Pancreas (tissue), 10 donors: ENCODE data around the gene TGFA. TPM values are rescaled to one million over a fixed set of nuclear protein-coding genes. Genes with fewer than 3 reads are reported as not detected.

Experiments
- ATAC-seq, 4 donors: fragments of 200-7000 bp; cut with Tn5 transposase; one replicate each; pipeline versions ENCODE4 v1.8.0 to v1.9.1; 2020; ENCODE audit warnings: mild to moderate bottlenecking in 4 of 4, moderate library complexity in 4 of 4
- DNase-seq, 6 donors: peaks; one replicate each; pipeline ENCODE4 v3.0.0-alpha.2; 2020
- FAIRE-seq: peaks from 2 replicates; lab custom pipeline; 2012; peaks lifted over from hg19 to GRCh38; lab: Jason Lieb, UNC
- H3K27ac ChIP-seq, 4 donors: fragments of 200-600 bp; sonication (generic); 1 replicate in 3 of 4; 2 replicates in 1 of 4; pipeline versions ENCODE4 v1.5.0 to v1.8.0; 2020
- H3K27me3 ChIP-seq, 4 donors: fragments of 200-600 bp; one replicate each; pipeline ENCODE4 v1.8.0; 2021
- H3K36me3 ChIP-seq, 3 donors: fragments of 200-600 bp; sonication (generic) in 1 of 3; one replicate each; pipeline versions ENCODE4 v1.5.0 to v1.8.0; 2020 to 2021
- H3K4me1 ChIP-seq, 3 donors: fragments of 200-600 bp; one replicate each; pipeline ENCODE4 v1.8.0; 2021
- H3K4me3 ChIP-seq, 4 donors: fragments of 200-600 bp; sonication (generic) in 2 of 4; one replicate each; pipeline versions ENCODE4 v1.5.0 to v1.8.0; 2020 to 2021
- H3K9me3 ChIP-seq, 4 donors: fragments of 200-600 bp; one replicate each; pipeline ENCODE4 v1.8.0; 2021
- CTCF ChIP-seq, 4 donors: fragments of 200-600 bp; sonication (generic) in 3 of 4; IDR thresholded peaks; one replicate each; pipeline versions ENCODE4 v1.5.0 to v1.8.0; 2021; ENCODE audit warnings: antibody characterized with exemption in 4 of 4
- WGBS, 2 donors: extraction: QIAGEN DNeasy Blood & Tissue Kit; methylation state at CpG; one replicate each; pipeline ENCODE4 v1.1.7; 2013; 5-methylcytosine and 5-hydroxymethylcytosine counted together
- intact Hi-C, 3 donors: fragments of 100-400 bp; cut with DNase I; formaldehyde crosslinking; loops; one replicate each; pipeline versions ENCODE4 v1.11.1 to v1.14.2; 2022
- polyA plus RNA-seq, 2 donors: library from polyadenylated mRNA; stranded (reverse); fragments of 200-250 nt; gene quantifications; one replicate each; pipeline ENCODE4 v1.2.3, GENCODE V29; 2013
- total RNA-seq, 6 donors: library from RNA; stranded (reverse); fragmentation: NEBNext Ultra II Directional in 4 of 6; extraction: Animal tissue kit (Norgen Biotek cat#: 25700) in 4 of 6; gene quantifications; one replicate each; pipeline versions ENCODE4 v1.2.1 to v1.2.4, GENCODE V29; 2021 to 2023
- donor health status: healthy with polysubstance abuse.
- donor health status: DM: no; HTN: no; CAD: no; lungs with moderate emphysema.
- donor health status: DM: no; HTN: no; CAD: no.
- donor health status: control.
- donor health status: control.
- donor health status: Bipolar disorder and iron deficiency.
- donor health status: DM: yes; HTN: yes; CAD: no.
- donor health status: DM: no; HTN: no; CAD: no.
- donor health status: DM: no; HTN: no; CAD: no.
- donor health status: DM: yes; HTN: yes; CAD: no.

The TGFA gene
- total and polyA plus RNA-seq, 8 donors = 3.8 to 13.2 (median 7.4) TPM

GRCh38 chr2:70528276-70528675 is 25.4 kb downstream of the TGFA start:
- H3K27me3 ChIP-seq = no peaks in the 10 kb centered on the region
- H3K4me1 ChIP-seq = peaks cover 9 to 46% (median 24%) of the 10 kb centered on the region in 3 donors
- no peak for FAIRE-seq
- intact Hi-C loops = no loop called here
- no peak overlapping the region for H3K4me3 ChIP-seq
- 68 to 72% methylated on average over 7 of the region's 7 CpGs for WGBS, 2 donors
- no peak for DNase-seq
- TF ChIP-seq CTCF (IDR thresholded peaks at IDR 0.05) = no peak
- no peaks in the 10 kb centered on the region for H3K36me3 ChIP-seq
- no peaks in the 10 kb centered on the region for H3K9me3 ChIP-seq
- H3K27ac ChIP-seq = peak overlapping the region in 2 of 4 donors; percentile 66 to 73
- no peak for ATAC-seq

- H3K36me3 ChIP-seq = no peaks in the 10 kb centered on the region
- H3K9me3 ChIP-seq = no peaks in the 10 kb centered on the region
- intact Hi-C loops = no loop called here
- peaks cover 9 to 48% (median 24%) of the 10 kb centered on the region in 3 donors for H3K4me1 ChIP-seq
- H3K4me3 ChIP-seq = no peak overlapping the region
- H3K27ac ChIP-seq = peak overlapping the region in 3 of 4 donors; percentile 24 to 73 (median 66)
- 43 to 51% methylated on average over 4 of the region's 4 CpGs for WGBS, 2 donors
- TF ChIP-seq CTCF (IDR thresholded peaks at IDR 0.05) = no peak
- no peaks in the 10 kb centered on the region for H3K27me3 ChIP-seq
- ATAC-seq (peak in 2 of 4 donors; percentile 3 to 6), FAIRE-seq (no peak), DNase-seq (no peak)
Measured at GRCh38 chr2:70527447-70528080, 26.1 kb downstream of the TGFA start.

DNA sequence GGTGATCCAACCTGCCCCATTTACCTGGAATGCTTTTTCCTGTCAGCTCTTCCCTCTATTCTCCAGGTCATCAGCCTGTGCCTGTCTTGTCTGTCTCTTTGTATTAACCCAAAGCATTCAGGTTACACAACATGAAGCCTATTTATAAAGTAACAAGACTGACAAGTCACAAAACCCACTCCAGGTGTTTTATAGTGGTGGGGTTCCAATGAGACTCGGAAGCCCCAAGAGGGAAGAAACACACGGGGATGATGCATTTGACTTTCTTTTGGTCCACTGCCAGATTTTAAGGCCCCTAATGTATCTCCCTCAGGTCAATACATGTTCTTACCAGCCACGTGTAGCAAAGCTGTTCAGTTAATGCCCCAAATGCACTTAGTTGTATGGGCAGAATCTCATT is 27.5 kb downstream of the TGFA start:
- Histone ChIP-seq H3K4me3 (no peak overlapping the region), H3K27ac (peak overlapping the region in 2 of 4 donors; percentile 81 to 92), H3K27me3 (no peaks in the 10 kb centered on the region), H3K4me1 (peaks cover 12 to 50% (median 27%) of the 10 kb centered on the region in 3 donors), H3K9me3 (no peaks in the 10 kb centered on the region), H3K36me3 (no peaks in the 10 kb centered on the region)
- intact Hi-C loops = no loop called here
- DNase-seq (no peak), ATAC-seq (no peak), FAIRE-seq (no peak)
- no peak for TF ChIP-seq CTCF (IDR thresholded peaks at IDR 0.05)
- 61% methylated on average over 3 of the region's 3 CpGs for WGBS, 2 donors

GRCh38 chr2:70525032-70525431 is 28.6 kb downstream of the TGFA start:
- H3K36me3 ChIP-seq = no peaks in the 10 kb centered on the region
- no peak overlapping the region for H3K4me3 ChIP-seq
- 18 to 27% methylated on average over 1 of the region's 1 CpG for WGBS, 2 donors
- no peaks in the 10 kb centered on the region for H3K27me3 ChIP-seq
- ATAC-seq = peak; percentile 6 to 33 (median 31)
- H3K27ac ChIP-seq = peak overlapping the region; percentile 51 to 92 (median 72)
- peak in 1 of 6 donors; percentile 40 for DNase-seq
- intact Hi-C loops = no loop called here
- TF ChIP-seq CTCF (IDR thresholded peaks at IDR 0.05) = no peak
- peaks cover 14 to 52% (median 25%) of the 10 kb centered on the region in 3 donors for H3K4me1 ChIP-seq
- no peaks in the 10 kb centered on the region for H3K9me3 ChIP-seq
- FAIRE-seq = no peak
